ENCODE measurements around the gene GOLT1B.

GOLT1B gene

DNA sequence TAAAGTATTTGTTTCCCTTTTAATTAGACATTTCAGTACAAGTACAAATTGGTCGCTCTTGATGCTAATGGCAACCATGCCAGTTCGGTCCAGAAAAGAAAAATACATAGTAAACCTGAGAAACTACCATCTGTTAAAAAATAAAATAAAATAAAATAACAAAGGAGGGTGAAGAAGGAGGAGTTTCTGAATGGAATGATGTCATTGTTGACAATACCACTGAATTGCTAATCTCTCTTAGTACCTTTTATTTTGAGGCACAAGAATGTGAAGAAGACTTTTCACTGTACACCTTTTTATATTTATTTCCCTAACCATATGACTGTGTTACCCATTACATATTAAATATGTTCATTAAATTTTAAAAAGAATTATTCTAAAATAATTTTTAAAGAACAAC lies 44.0 kb downstream of the GOLT1B start:
- no peaks in the 10 kb centered on the region for H3K9me3 ChIP-seq (ENCODE audit: control extremely low read depth in 1 of 5, control insufficient read depth in 4 of 5, insufficient read depth in 2 of 5, low read depth in 1 of 5, low read length in 4 of 5)
- no peak overlapping the region for H3K27ac ChIP-seq (ENCODE audit: insufficient read depth in 1 of 2, low read depth in 1 of 2, low read length in 2 of 2, poor library complexity in 1 of 2, severe bottlenecking in 2 of 2)
- ChIA-PET POLR2A (no interaction called here), CTCF (no interaction called here)
- no CpG with 5 or more reads among the region's 2 CpGs for WGBS (ENCODE audit: insufficient coverage)
- no peaks in the 10 kb centered on the region for H3K36me3 ChIP-seq (ENCODE audit: control insufficient read depth in 4 of 4, insufficient read depth in 4 of 4, low read length in 3 of 4)
- no peak for DNase-seq
- H3K4me1 ChIP-seq (ENCODE audit: control extremely low read depth in 1 of 4, control insufficient read depth in 4 of 4, insufficient read depth in 4 of 4, low read length in 3 of 4) = peaks cover 0 to 15% (median 12%) of the 10 kb centered on the region in 4 experiments
- no peaks in the 10 kb centered on the region for H3K27me3 ChIP-seq (replicated peaks in 2 of 5; ENCODE audit: control insufficient read depth in 4 of 5, insufficient read depth in 5 of 5, low read length in 4 of 5)
- no peak overlapping the region for H3K4me3 ChIP-seq (ENCODE audit: control insufficient read depth in 1 of 7, extremely low read depth in 1 of 7, insufficient read depth in 4 of 7, low read depth in 2 of 7, low read length in 6 of 7)

DNA sequence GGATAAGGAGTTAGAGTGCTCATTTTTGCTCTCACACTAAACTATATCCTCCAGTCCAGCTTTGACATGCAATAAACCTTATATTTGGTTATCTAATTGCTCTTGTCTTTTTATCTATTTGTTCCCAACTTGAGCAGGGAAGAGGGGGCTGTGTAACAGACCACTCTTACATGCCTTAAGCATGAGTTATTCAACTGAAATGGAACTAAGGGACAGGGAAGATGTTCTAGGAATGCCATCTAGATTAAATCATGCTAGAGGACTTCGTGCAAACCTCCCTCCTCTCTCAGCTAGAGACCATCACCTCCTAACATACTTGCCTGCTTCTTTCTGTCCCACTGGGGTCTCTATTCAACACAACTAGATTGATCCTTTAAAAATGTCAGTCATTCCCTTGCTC lies 45.1 kb downstream of the GOLT1B start:
- DNase-seq = no peak
- Histone ChIP-seq H3K9me3 (ENCODE audit: control extremely low read depth in 1 of 5, control insufficient read depth in 4 of 5, insufficient read depth in 2 of 5, low read depth in 1 of 5, low read length in 4 of 5) (no peaks in the 10 kb centered on the region), H3K4me3 (ENCODE audit: control insufficient read depth in 1 of 7, extremely low read depth in 1 of 7, insufficient read depth in 4 of 7, low read depth in 2 of 7, low read length in 6 of 7) (no peak overlapping the region), H3K36me3 (ENCODE audit: control insufficient read depth in 4 of 4, insufficient read depth in 4 of 4, low read length in 3 of 4) (no peaks in the 10 kb centered on the region), H3K27me3 (replicated peaks in 2 of 5; ENCODE audit: control insufficient read depth in 4 of 5, insufficient read depth in 5 of 5, low read length in 4 of 5) (no peaks in the 10 kb centered on the region), H3K27ac (ENCODE audit: insufficient read depth in 1 of 2, low read depth in 1 of 2, low read length in 2 of 2, poor library complexity in 1 of 2, severe bottlenecking in 2 of 2) (no peak overlapping the region), H3K4me1 (ENCODE audit: control extremely low read depth in 1 of 4, control insufficient read depth in 4 of 4, insufficient read depth in 4 of 4, low read length in 3 of 4) (peaks cover 0 to 15% (median 13%) of the 10 kb centered on the region in 4 experiments)
- CTCF ChIA-PET = no interaction called here
- POLR2A ChIA-PET = no interaction called here
- WGBS (ENCODE audit: insufficient coverage) = 0% methylated on average over 1 of the region's 1 CpG

DNA sequence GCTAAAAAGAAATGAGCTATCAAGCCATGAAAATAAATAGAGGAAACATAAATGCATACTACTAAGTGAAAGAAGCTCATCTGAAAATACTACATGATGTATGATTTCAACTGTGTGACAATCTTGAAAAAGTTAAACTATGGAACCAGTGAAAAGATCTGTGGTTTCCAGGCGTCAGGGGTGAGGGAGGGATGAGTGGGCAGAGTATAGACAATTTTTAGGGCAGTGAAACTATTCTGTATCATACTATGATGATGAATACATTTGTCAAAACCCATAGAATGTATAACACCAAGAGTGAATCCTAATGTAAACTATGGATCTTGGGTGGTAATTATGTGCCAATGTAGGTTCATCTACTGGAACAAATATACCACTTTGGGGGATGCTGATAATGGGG lies 45.8 kb downstream of the GOLT1B start:
- Histone ChIP-seq H3K9me3 (ENCODE audit: control extremely low read depth in 1 of 5, control insufficient read depth in 4 of 5, insufficient read depth in 2 of 5, low read depth in 1 of 5, low read length in 4 of 5) (no peaks in the 10 kb centered on the region), H3K27ac (ENCODE audit: insufficient read depth in 1 of 2, low read depth in 1 of 2, low read length in 2 of 2, poor library complexity in 1 of 2, severe bottlenecking in 2 of 2) (no peak overlapping the region), H3K27me3 (replicated peaks in 2 of 5; ENCODE audit: control insufficient read depth in 4 of 5, insufficient read depth in 5 of 5, low read length in 4 of 5) (no peaks in the 10 kb centered on the region), H3K4me1 (ENCODE audit: control extremely low read depth in 1 of 4, control insufficient read depth in 4 of 4, insufficient read depth in 4 of 4, low read length in 3 of 4) (peaks cover 0 to 14% (median 11%) of the 10 kb centered on the region in 4 experiments), H3K4me3 (ENCODE audit: control insufficient read depth in 1 of 7, extremely low read depth in 1 of 7, insufficient read depth in 4 of 7, low read depth in 2 of 7, low read length in 6 of 7) (no peak overlapping the region), H3K36me3 (ENCODE audit: control insufficient read depth in 4 of 4, insufficient read depth in 4 of 4, low read length in 3 of 4) (no peaks in the 10 kb centered on the region)
- ChIA-PET CTCF (interaction anchor here (1.1 kb wide), 1 partner anchor 9 kb away, joined by 4 read pairs; no protein-coding TSS in a partner anchor), POLR2A (no interaction called here)
- WGBS (ENCODE audit: insufficient coverage) = no CpG with 5 or more reads among the region's 1 CpG
- no peak for DNase-seq

DNA sequence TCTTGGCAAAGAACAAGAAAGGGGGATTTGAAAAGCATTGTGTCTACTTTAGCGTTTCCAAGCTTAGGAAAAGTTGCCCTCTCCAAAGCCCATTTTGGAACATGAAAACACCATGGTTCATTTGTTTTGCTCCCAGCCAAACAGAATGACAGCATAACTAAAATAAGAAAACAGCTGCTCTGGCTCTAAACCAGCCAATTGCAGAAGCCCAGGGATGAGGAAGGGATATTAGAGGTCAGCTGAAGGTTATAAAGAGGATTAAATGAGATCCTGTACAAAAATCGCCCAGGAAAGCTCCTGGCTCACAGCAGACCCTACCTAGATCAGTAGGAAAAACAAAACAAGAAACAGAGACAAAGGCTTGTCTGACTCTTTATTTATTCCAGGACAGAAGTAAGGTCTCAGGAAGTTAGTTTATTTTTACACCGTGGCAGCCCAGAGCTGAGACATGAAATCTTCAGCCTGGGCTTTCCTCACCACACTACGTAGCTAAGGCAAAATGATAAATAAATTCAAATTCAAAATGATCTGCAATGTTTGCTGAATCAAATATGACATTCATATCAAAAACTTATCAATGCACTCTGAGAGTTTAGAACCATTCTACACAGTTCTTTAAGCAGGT lies 50.4 kb downstream of the GOLT1B start:
- 86% methylated on average over 1 of the region's 4 CpGs for WGBS (ENCODE audit: insufficient coverage)
- Histone ChIP-seq H3K4me3 (ENCODE audit: control insufficient read depth in 1 of 7, extremely low read depth in 1 of 7, insufficient read depth in 4 of 7, low read depth in 2 of 7, low read length in 6 of 7) (no peak overlapping the region), H3K27ac (ENCODE audit: insufficient read depth in 1 of 2, low read depth in 1 of 2, low read length in 2 of 2, poor library complexity in 1 of 2, severe bottlenecking in 2 of 2) (no peak overlapping the region), H3K4me1 (ENCODE audit: control extremely low read depth in 1 of 4, control insufficient read depth in 4 of 4, insufficient read depth in 4 of 4, low read length in 3 of 4) (peaks cover 0 to 6% (median 0%) of the 10 kb centered on the region in 4 experiments), H3K36me3 (ENCODE audit: control insufficient read depth in 4 of 4, insufficient read depth in 4 of 4, low read length in 3 of 4) (no peaks in the 10 kb centered on the region), H3K27me3 (replicated peaks in 2 of 5; ENCODE audit: control insufficient read depth in 4 of 5, insufficient read depth in 5 of 5, low read length in 4 of 5) (no peaks in the 10 kb centered on the region), H3K9me3 (ENCODE audit: control extremely low read depth in 1 of 5, control insufficient read depth in 4 of 5, insufficient read depth in 2 of 5, low read depth in 1 of 5, low read length in 4 of 5) (no peaks in the 10 kb centered on the region)
- ChIA-PET CTCF (interaction anchor here (1.4 kb wide), 1 partner anchor 9 kb away, joined by 4 read pairs; no protein-coding TSS in a partner anchor), POLR2A (no interaction called here)
- no peak for DNase-seq

DNA sequence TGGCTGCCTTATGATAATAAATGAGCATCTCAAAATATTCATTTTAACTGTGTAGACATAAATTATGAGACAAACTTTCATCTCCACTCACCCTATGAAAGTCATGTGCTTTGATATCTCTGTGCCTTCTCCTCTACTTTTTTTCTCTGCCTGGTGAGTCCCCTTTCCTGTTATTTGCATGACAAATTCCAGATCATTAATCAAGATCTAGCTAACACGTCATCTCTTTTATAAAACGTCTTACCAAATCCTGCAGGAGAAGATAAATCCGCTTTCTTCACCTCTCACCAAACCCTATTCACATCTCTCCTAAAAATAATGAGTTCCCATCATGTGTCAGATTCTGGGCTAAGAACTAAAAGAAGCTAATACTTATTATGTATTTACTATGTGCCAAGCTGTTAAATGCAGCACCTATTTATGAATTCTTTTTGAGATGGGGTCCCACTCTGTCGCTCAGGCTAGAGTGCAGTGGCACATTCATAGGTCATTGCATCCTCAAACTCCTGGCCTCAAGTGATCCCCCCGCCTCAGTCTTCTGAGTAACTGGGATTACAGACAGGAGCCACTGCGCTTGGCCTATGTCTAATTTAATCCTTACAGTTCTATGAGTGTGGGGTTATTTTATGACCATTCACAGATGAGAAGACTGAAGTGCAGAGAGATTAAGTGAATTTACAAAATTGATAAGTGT lies 51.2 kb downstream of the GOLT1B start:
- H3K9me3 ChIP-seq (ENCODE audit: control extremely low read depth in 1 of 5, control insufficient read depth in 4 of 5, insufficient read depth in 2 of 5, low read depth in 1 of 5, low read length in 4 of 5) = no peaks in the 10 kb centered on the region
- POLR2A ChIA-PET = interaction anchor here (0.6 kb wide), 1 partner anchor 36 kb away, joined by 3 read pairs; no protein-coding TSS in a partner anchor

DNA sequence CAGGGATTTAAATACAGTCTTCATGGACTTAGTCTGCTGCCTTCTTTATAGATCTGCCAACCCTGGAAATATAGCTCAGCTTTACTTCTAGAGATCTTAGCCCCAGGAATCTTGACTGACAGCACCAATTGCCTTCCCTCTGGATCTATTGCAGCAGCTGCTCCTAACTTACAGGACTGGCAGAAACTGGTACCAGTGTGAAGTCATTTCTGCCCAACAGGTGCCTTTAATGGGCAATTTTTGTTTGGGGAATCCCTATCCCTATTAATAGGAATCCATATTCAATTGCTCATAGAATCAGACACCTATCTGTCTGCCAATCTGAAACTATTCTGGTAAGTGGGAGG lies 51.7 kb downstream of the GOLT1B start:
- ChIA-PET POLR2A (interaction anchor here (0.6 kb wide), 1 partner anchor 35 kb away, joined by 3 read pairs; no protein-coding TSS in a partner anchor), CTCF (interaction anchor here (1.0 kb wide), 2 partner anchors 11 to 20 kb away, joined by 4 read pairs; no protein-coding TSS in a partner anchor)
- H3K27me3 ChIP-seq (replicated peaks in 2 of 5; ENCODE audit: control insufficient read depth in 4 of 5, insufficient read depth in 5 of 5, low read length in 4 of 5) = no peaks in the 10 kb centered on the region
- H3K27ac ChIP-seq (ENCODE audit: insufficient read depth in 1 of 2, low read depth in 1 of 2, low read length in 2 of 2, poor library complexity in 1 of 2, severe bottlenecking in 2 of 2) = no peak overlapping the region
- H3K4me1 ChIP-seq (ENCODE audit: control extremely low read depth in 1 of 4, control insufficient read depth in 4 of 4, insufficient read depth in 4 of 4, low read length in 3 of 4) = peaks cover 0 to 6% (median 0%) of the 10 kb centered on the region in 4 experiments
- no peaks in the 10 kb centered on the region for H3K36me3 ChIP-seq (ENCODE audit: control insufficient read depth in 4 of 4, insufficient read depth in 4 of 4, low read length in 3 of 4)
- no peak for DNase-seq
- H3K9me3 ChIP-seq (ENCODE audit: control extremely low read depth in 1 of 5, control insufficient read depth in 4 of 5, insufficient read depth in 2 of 5, low read depth in 1 of 5, low read length in 4 of 5) = no peaks in the 10 kb centered on the region
- no peak overlapping the region for H3K4me3 ChIP-seq (ENCODE audit: control insufficient read depth in 1 of 7, extremely low read depth in 1 of 7, insufficient read depth in 4 of 7, low read depth in 2 of 7, low read length in 6 of 7)

More for the DNA sequence above, 51.2 kb downstream of the GOLT1B start:
- Histone ChIP-seq H3K4me1 (ENCODE audit: control extremely low read depth in 1 of 4, control insufficient read depth in 4 of 4, insufficient read depth in 4 of 4, low read length in 3 of 4) (peaks cover 0 to 6% (median 0%) of the 10 kb centered on the region in 4 experiments), H3K4me3 (ENCODE audit: control insufficient read depth in 1 of 7, extremely low read depth in 1 of 7, insufficient read depth in 4 of 7, low read depth in 2 of 7, low read length in 6 of 7) (no peak overlapping the region), H3K27me3 (replicated peaks in 2 of 5; ENCODE audit: control insufficient read depth in 4 of 5, insufficient read depth in 5 of 5, low read length in 4 of 5) (no peaks in the 10 kb centered on the region), H3K36me3 (ENCODE audit: control insufficient read depth in 4 of 4, insufficient read depth in 4 of 4, low read length in 3 of 4) (no peaks in the 10 kb centered on the region), H3K27ac (ENCODE audit: insufficient read depth in 1 of 2, low read depth in 1 of 2, low read length in 2 of 2, poor library complexity in 1 of 2, severe bottlenecking in 2 of 2) (no peak overlapping the region)
- 72% methylated on average over 4 of the region's 6 CpGs for WGBS (ENCODE audit: insufficient coverage)
- CTCF ChIA-PET = interaction anchor here (1.0 to 1.4 kb wide), 3 partner anchors 8 to 20 kb away, joined by 4 read pairs; no protein-coding TSS in a partner anchor
- no peak for DNase-seq

DNA sequence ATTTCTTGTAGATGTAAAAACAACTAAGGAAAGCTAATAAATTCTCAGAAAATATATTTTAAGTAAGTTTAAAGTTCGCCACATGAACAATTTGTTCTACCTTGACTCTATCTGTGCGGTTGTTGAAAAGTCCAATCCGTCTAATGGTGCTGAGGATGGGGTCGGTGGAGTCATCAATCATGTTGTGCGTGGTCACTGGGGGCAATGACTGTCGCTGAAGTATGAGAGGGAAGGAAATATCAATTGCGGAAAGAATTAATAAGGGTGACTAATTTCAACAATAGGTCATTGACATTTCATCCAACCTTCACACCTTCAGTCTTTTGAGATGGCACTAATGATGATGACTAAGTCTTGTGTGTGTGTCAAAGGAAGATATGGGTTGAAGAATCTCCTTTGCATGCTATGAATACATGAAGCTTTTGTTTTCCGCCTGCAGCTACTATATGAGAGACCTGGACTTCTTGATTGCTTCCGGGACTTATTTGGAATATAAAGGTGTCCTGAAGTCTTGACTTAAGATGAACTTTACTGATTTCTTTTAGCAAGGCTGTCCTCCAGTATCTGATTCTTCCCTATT lies 56.6 kb downstream of the GOLT1B start:
- no peak overlapping the region for H3K4me3 ChIP-seq (ENCODE audit: control insufficient read depth in 1 of 7, extremely low read depth in 1 of 7, insufficient read depth in 4 of 7, low read depth in 2 of 7, low read length in 6 of 7)
- H3K27me3 ChIP-seq (replicated peaks in 2 of 5; ENCODE audit: control insufficient read depth in 4 of 5, insufficient read depth in 5 of 5, low read length in 4 of 5) = no peaks in the 10 kb centered on the region
- no peaks in the 10 kb centered on the region for H3K9me3 ChIP-seq (ENCODE audit: control extremely low read depth in 1 of 5, control insufficient read depth in 4 of 5, insufficient read depth in 2 of 5, low read depth in 1 of 5, low read length in 4 of 5)
- ChIA-PET POLR2A (no interaction called here), CTCF (interaction anchor here (2.6 kb wide), 1 partner anchor 10 kb away, joined by 9 read pairs; no protein-coding TSS in a partner anchor)
- no peaks in the 10 kb centered on the region for H3K36me3 ChIP-seq (ENCODE audit: control insufficient read depth in 4 of 4, insufficient read depth in 4 of 4, low read length in 3 of 4)
- H3K27ac ChIP-seq (ENCODE audit: insufficient read depth in 1 of 2, low read depth in 1 of 2, low read length in 2 of 2, poor library complexity in 1 of 2, severe bottlenecking in 2 of 2) = no peak overlapping the region
- DNase-seq = no peak
- WGBS (ENCODE audit: insufficient coverage) = 100% methylated on average over 2 of the region's 9 CpGs
- no peaks in the 10 kb centered on the region for H3K4me1 ChIP-seq (ENCODE audit: control extremely low read depth in 1 of 4, control insufficient read depth in 4 of 4, insufficient read depth in 4 of 4, low read length in 3 of 4)
